Liver (tissue), 3 donors: Measurements from ENCODE around the gene USP49.

Experiments
- CTCF ChIP-seq: fragments of 150-350 bp; IDR thresholded peaks from 2 replicates; pipeline ENCODE4 v1.5.1; 2017; ENCODE audit warnings: improper control_type of control experiment, low read depth, low read length; ENCODE audit not compliant: missing input control
- FOXA2 ChIP-seq: IDR thresholded peaks from 2 replicates; pipeline ENCODE4 v1.6.1; 2016; ENCODE audit warnings: antibody characterized with exemption
- MAX ChIP-seq: IDR thresholded peaks from 2 replicates; pipeline ENCODE4 v1.6.1; 2016; ENCODE audit warnings: antibody characterized with exemption
- TAF1 ChIP-seq: conservative IDR thresholded peaks from 2 replicates; pipeline ENCODE4 v1.6.1; 2016; ENCODE audit warnings: antibody characterized with exemption, mild to moderate bottlenecking
- donor health status: healthy.
- donor health status: healthy.

- TF ChIP-seq TAF1 (no peak), CTCF (no peak), MAX (no peak), FOXA2 (no peak)
These were observed 105.8 kb downstream of the USP49 start for GRCh38 chr6:41789390-41789724.
